HG03575 (cell line): Measurements from ENCODE around the gene KRTAP2-4.
"Not testable (repeated sequence)": the region's sequence is repeated elsewhere in the genome, so short reads cannot be mapped to it uniquely, and the experiment has no call there.

Experiments
- ATAC-seq: cut with Tn5 transposase; IDR thresholded peaks from one replicate; pipeline ENCODE4 v1.9.1; 2021; ENCODE audit not compliant: unreplicated experiment, insufficient number of reproducible peaks, low FRiP score; ENCODE audit errors: extremely low read depth

Gene KRTAP2-4

GRCh38 chr17:41076788-41077187 is 11.1 kb upstream of the KRTAP2-4 start:
- ATAC-seq: no peak

- ATAC-seq: no peak
These were observed 8.0 kb upstream of the KRTAP2-4 start for GRCh38 chr17:41073676-41074075.

GRCh38 chr17:41071606-41072360 is 6.1 kb upstream of the KRTAP2-4 start:
- no peak for ATAC-seq

DNA sequence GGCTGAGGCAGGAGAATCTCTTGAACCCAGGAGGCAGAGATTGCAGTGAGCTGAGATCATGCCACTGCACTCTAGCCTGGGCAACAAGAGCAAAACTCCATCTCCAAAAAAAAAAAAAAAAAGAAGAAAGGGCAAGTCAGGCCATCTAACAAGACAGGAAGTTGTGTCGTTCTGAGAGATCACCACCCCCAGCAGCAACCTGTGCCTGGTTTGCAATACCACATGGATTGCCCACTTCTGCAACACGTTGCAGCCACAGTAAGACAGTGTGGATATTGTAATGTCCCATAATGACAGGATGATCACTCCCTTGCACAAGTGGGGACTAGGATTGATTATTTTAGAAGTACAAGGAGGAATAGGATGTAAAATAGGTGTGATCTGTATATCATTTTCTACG is 3.4 kb upstream of the KRTAP2-4 start:
- no peak for ATAC-seq

DNA sequence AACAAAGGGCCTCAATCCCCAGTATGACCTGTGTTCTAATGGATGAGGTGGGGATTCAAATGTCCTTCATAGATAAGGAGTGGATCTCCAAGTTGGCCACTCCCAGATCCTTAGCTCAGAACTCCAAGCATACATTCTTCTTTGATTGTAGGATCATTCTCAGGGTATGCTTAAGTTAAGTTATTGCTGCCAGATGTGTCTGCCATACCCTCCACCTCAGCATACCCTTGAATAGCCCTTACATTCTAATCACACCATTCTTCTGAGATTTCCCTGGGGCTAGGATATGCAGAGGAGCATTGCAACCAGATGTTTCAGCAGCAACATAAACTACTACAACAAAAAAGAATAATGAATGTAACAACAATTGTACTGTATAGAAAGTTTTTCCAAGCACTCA is 1.6 kb upstream of the KRTAP2-4 start:
- no peak for ATAC-seq

DNA sequence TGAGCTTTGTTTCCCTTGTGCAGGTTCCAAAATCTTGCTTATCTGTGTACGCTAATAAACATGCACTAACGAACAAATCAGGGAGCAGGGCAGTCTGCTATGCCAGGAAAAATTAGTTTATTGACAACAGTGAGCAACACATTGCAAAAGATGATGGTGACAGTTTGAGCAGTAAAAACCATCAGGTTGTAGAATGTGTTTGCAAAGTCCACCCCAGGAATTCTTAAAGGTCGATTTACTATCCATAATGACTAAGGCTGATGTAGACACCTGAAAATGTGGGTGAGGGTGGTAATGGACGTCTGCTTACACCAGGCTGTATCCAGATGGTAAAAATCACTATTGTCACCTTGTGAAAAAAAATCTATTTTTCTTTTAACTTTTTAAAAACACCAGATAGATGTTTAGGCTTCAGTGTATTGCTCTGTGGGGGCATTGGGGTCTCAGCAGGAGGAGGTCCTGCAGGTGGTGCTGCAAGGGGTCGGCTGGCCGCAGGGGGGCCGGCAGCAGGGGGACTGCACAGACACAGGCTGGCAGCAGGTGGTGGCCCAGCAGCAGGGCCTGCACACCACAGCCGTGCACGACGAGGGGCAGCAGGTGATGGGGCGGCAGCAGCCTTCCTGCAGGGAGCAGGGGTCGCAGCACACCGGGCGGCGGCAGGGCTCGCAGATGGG is 526 bp downstream of the KRTAP2-4 start:
- not testable (repeated sequence) for ATAC-seq

DNA sequence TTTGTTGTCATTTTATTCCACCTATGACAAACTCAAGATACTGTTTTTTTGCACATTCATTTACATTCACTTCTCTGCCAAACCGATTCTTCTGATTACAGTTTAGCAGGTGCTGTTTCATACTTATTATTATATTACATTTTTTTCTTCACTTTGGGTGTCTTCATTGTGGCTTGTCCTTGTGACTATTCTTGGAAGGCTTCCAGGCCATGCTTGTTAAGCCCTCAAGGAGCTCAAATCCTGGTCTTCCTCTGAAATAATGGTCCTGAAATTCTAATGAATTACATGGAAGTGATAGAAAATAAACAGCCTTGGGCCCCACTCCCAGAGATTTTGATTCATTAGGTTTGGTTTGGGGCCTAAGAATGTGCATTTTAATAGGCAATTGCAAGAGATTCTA is 1.4 kb downstream of the KRTAP2-4 start:
- ATAC-seq: no peak

DNA sequence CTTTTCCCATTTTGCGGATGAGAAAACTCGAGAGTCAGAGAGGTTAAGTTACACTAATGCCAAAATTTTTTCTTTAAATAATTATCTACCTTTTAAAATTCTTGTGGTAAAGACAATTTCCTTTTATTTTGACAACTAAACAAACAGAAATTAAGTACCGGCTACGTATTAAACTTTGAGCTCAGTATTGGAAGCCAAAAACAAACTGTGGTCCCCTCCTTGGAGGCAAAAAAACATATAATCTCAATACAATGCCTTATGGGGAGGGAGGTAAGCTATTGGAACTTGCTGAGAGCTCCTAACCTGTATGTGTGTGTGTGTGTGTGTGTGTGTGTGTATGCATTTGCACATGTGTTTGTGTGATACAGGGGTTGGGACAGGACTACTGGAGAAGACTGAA is 2.2 kb downstream of the KRTAP2-4 start:
- no peak for ATAC-seq

GRCh38 chr17:41061964-41062363 is 3.7 kb downstream of the KRTAP2-4 start:
- no peak for ATAC-seq

DNA sequence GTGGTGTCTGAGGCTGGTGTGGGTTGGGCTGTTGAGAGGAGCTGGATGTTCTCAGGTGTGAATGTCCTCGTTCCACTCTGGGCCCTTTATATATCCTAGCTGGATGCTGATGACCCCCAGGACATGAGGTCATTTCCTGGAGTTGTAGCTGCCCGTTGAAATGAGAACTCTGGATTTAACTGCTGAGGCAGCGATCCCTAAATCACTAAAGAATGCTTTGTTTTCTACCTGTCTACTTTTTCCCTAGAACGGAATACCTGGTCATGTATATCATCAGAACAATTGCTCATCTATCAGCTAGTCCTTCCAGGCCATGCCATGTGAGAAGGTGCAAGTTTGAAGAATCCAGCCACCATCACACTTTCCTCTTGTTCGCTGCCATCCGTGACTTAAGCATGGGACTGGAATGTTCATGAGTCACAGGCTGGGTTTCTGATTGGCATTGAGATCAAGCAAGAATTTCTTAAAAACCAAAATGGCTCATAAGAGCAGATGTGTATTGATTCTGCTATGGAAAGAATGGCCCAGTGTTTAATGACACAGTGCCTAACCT is 5.6 kb downstream of the KRTAP2-4 start, which contains the start of gene KRTAP2-3:
Gene KRTAP2-3 (minus strand): TSS at position 63 of the 553 bp plus-strand sequence. CDS start 64 bp downstream, outside the sequence.
- ATAC-seq: no peak

DNA sequence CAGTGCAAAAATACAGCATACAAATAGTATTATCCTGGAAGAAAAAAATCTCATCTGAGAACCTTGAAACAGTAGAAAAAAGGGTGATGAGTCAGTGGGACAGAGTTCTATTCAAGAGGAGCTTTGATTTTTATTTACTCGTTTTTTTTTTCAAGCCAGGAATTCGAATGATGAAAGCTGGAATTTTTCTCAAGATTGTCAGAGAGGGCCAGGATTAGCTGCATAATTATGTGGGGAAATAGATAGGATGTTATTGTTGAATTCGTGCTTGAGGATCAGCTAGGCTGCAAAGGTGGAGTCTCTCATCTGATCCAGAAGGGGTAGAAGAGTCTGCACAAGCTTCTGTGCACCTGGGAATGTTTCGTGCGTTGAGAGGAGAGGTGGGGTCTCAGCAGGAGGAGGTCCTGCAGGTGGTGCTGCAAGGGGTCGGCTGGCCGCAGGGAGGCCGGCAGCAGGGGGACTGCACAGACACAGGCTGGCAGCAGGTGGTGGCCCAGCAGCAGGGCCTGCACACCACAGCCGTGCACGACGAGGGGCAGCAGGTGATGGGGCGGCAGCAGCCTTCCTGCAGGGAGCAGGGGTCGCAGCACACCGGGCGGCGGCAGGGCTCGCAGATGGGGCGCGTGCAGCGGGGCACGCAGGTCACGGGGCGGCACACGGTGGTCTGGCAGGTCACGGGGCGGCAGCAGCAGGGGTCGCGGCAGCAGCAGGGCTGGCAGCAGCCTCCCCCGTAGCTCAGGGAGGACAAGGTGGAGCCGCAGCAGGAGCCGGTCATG is 6.2 kb downstream of the KRTAP2-4 start:
- ATAC-seq: not testable (repeated sequence)

DNA sequence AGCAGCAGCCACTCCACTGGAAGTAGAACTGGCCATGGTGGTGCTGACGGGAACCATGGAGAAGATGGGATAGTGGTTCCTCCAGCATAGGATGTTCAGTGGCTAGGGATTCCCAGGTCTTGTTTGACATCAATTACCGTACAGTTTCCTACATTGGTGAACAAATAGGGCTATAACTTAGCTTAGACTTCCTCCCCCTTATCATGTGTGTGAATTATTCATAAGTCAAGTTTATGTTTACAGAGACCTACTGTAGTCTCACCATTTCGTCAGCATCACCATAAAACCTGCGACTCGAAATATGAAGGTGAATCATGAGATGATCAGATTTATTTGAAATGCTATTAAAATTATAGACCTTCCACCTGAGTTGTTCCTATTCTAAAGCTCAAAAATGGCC is 6.9 kb downstream of the KRTAP2-4 start:
- no peak for ATAC-seq

GRCh38 chr17:41057547-41057946 is 8.1 kb downstream of the KRTAP2-4 start:
- no peak for ATAC-seq

- ATAC-seq: not testable (repeated sequence)
These were observed 10.5 kb downstream of the KRTAP2-4 start, which contains the start of gene KRTAP2-2 for GRCh38 chr17:41055130-41055529. KRTAP2-2 (minus strand) TSS chr17:41055230; CDS start chr17:41055211, 19 bp downstream.

- ATAC-seq: not testable (repeated sequence)
These were observed 11.1 kb downstream of the KRTAP2-4 start for GRCh38 chr17:41054556-41054955.

DNA sequence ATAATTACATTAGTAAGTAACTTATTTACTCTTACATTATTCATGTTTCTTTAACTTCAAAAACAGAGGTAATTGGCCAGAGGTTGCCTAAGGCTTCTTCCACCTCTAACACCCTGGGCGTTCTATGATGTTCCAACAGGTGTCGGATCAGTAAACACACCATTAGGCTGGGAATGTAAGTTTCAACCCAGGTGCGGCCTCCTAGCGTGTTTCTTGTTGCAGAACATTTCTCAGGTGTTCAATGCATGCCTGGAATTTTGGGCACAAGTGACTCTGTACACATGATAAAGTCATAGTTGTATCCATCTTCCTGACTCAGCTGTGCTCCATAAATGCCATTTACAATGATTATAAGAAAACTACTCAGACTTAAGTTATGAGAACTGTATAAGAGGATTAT is 11.7 kb downstream of the KRTAP2-4 start:
- no peak for ATAC-seq

DNA sequence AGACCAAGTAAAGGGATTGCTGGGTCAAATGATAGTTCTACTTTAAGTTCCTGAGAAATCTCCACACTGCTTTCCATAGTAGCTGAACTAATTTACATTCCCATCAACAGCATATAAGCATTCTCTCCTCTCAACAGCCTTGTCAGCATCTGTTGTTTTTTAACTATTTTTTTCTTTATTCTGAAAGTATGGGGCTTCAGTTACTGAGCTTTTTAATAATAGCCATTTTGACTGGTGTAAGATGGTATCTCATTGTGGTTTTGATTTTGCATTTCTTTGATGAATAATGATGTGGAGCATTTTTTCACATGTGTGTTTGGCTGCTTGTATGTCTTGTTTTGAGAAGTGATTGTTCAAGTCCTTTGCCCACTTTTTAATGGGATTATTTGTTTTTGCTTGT is 13.1 kb downstream of the KRTAP2-4 start:
- no peak for ATAC-seq

DNA sequence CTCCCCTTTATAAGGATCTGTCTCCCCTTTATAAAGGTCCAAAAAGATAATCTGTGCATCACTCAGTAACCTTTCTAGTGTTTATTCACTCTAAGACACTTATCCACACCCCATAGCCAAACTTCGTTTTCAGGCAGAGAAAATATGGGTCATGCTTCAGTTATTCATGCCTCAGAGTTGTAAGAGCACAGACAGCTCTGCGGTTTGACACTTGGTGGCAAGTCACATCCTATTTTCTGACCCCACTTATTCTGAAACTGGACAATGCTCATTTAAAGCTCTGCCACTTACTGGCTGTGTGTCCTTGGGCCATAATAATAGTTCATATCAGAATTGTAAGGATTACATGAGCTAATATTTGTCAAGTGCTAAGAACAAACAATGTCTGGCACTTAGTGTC is 16.6 kb downstream of the KRTAP2-4 start:
- ATAC-seq: no peak

DNA sequence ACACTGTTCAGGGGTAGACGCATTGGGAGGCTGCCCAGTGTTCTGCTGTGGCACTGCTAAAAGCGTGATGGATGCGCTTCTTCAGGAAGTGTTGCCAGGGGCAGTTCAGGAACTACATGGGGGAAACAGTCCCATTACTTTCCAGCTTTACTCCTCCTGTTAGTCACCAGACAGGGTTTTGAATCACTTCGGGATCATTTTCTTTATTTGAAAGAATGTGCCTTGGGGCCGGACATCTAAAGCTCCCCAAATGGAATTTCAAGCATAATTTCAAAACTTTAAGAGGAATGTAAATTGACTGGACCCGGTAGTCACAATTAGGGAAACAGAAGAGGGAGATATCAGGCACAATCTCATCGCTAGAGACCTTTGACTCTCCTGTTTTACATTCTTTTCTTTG is 17.2 kb downstream of the KRTAP2-4 start:
- ATAC-seq: no peak
